NB4 (cell line): ENCODE data around the gene GYS1.

Experiments
- DNase-seq: peaks from one replicate; pipeline ENCODE4 v3.0.0; 2010; ENCODE audit warnings: low read depth
- H3K4me3 ChIP-seq: one replicate; pipeline ENCODE4 v1.5.1; 2011; ENCODE audit warnings: mild to moderate bottlenecking, low read depth, low read length, moderate library complexity
- MYC ChIP-seq: IDR thresholded peaks from 2 replicates; pipeline ENCODE4 v1.6.1; 2011; ENCODE audit warnings: low read depth, low read length
- POLR2A ChIP-seq: IDR thresholded peaks from 2 replicates; pipeline ENCODE4 v1.6.1; 2011; ENCODE audit warnings: mild to moderate bottlenecking; ENCODE audit not compliant: insufficient read length; ENCODE audit errors: extremely low read depth
- TF ChIP-seq, protein P1 (sequence below): IDR thresholded peaks from one replicate; pipeline ENCODE4 v1.5.1; 2012; ENCODE audit warnings: low read depth, low read length
- TF ChIP-seq, protein P2 (sequence below): IDR thresholded peaks from 2 replicates; pipeline ENCODE4 v1.6.1; 2011; ENCODE audit warnings: low read depth, low read length

Gene GYS1

DNA sequence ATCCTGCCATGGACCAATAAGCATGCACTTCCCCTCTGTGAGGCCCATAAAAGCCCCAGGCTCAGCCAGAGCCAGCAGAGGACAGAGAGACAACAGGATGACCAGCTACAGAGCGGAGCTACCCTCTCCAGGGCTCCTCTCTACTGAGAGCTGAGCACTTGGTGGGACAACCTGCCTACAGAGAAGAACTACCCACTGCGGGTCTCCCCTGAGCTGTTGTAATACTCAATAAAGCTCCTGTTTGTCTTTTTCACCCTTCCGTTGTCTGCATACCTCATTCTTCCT, 45.9 kb downstream of the GYS1 start:
- H3K4me3 ChIP-seq = no peak overlapping the region
- no peak for DNase-seq
- no peak for TF ChIP-seq MYC
- TF ChIP-seq, protein P1, sequence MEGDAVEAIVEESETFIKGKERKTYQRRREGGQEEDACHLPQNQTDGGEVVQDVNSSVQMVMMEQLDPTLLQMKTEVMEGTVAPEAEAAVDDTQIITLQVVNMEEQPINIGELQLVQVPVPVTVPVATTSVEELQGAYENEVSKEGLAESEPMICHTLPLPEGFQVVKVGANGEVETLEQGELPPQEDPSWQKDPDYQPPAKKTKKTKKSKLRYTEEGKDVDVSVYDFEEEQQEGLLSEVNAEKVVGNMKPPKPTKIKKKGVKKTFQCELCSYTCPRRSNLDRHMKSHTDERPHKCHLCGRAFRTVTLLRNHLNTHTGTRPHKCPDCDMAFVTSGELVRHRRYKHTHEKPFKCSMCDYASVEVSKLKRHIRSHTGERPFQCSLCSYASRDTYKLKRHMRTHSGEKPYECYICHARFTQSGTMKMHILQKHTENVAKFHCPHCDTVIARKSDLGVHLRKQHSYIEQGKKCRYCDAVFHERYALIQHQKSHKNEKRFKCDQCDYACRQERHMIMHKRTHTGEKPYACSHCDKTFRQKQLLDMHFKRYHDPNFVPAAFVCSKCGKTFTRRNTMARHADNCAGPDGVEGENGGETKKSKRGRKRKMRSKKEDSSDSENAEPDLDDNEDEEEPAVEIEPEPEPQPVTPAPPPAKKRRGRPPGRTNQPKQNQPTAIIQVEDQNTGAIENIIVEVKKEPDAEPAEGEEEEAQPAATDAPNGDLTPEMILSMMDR = no peak
- TF ChIP-seq POLR2A = no peak
- TF ChIP-seq, protein P2, sequence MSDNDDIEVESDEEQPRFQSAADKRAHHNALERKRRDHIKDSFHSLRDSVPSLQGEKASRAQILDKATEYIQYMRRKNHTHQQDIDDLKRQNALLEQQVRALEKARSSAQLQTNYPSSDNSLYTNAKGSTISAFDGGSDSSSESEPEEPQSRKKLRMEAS = no peak

DNA sequence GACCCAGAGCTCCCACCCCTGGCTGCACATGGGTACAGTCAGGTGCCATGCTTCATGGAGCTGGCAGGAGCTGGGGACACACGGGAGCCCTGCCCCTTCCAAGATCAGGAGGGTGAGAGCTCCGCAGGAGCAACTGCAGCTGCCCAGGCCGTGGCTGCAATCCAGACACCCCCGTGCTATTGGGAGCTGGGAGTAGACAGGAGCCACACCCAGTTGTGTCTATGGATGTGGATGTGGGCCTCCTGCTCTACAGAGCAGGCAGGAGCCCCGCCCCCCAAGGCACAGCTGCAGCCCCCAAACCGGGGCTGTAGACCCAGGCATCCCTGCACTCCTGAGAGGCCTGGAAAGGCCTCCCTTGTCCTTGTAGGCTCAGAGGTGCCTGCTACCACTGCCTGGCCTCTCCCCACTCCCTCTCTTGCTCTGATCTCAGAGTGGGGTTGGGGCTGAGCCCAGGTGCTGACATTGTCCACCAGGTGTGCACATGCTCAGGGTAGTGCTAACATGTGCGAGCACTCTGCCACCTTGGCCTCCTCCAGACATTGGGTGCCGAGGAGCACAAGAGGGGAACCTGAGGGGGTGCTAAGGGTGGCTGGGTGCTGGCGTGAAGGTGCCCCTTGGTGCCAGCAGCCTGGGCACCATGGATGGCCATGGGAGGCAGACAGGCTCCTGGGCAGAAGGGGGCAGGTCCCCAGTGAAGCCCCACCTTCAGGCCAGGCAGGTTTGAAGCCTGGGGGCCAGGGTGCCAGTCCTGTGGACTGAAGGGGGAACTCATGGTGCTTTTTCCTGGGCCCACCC, 46.4 kb downstream of the GYS1 start:
- no peak overlapping the region for H3K4me3 ChIP-seq
- DNase-seq = no peak
- no peak for TF ChIP-seq MYC
- TF ChIP-seq, protein P1 = no peak
- TF ChIP-seq, protein P2 = no peak
- TF ChIP-seq POLR2A = no peak

- TF ChIP-seq, protein P1 = no peak
- TF ChIP-seq POLR2A = no peak
- no peak for TF ChIP-seq MYC
- TF ChIP-seq, protein P2 = no peak
- no peak for DNase-seq
- H3K4me3 ChIP-seq = no peak overlapping the region
Measured at GRCh38 chr19:48945817-48946216, 47.3 kb downstream of the GYS1 start.

- no peak for DNase-seq
- TF ChIP-seq MYC (no peak), POLR2A (no peak)
- TF ChIP-seq, protein P1 = no peak
- TF ChIP-seq, protein P2 = no peak
Measured at GRCh38 chr19:48945415-48945814, 47.7 kb downstream of the GYS1 start.

GRCh38 chr19:48943081-48943480, 50.0 kb downstream of the GYS1 start:
- no peak for DNase-seq
- H3K4me3 ChIP-seq = no peak overlapping the region
- TF ChIP-seq POLR2A (no peak), MYC (no peak)
- TF ChIP-seq, protein P1 = no peak
- TF ChIP-seq, protein P2 = no peak

More at GRCh38 chr19:48945415-48945814, 47.7 kb downstream of the GYS1 start:
- no peak overlapping the region for H3K4me3 ChIP-seq
